ENCODE data around the gene CALN1.
"Not testable (repeated sequence)": the region's sequence is repeated elsewhere in the genome, so short reads cannot be mapped to it uniquely, and the experiment has no call there.

The CALN1 gene

GRCh38 chr7:71864130-71864529, 548.0 kb downstream of the CALN1 start:
- DNase-seq (ENCODE audit: low spot score), result no peak

GRCh38 chr7:71860572-71860971, 551.6 kb downstream of the CALN1 start:
- no peak for DNase-seq (ENCODE audit: low spot score)

- no peak for DNase-seq (ENCODE audit: low spot score)
These were observed 554.8 kb downstream of the CALN1 start for GRCh38 chr7:71857338-71857737.

GRCh38 chr7:71854546-71855397, 557.4 kb downstream of the CALN1 start:
- DNase-seq (ENCODE audit: low spot score), result no peak

- DNase-seq (ENCODE audit: low spot score), result no peak
These were observed 560.2 kb downstream of the CALN1 start for GRCh38 chr7:71851776-71852498.

GRCh38 chr7:71846160-71846559, 566.0 kb downstream of the CALN1 start:
- DNase-seq (ENCODE audit: low spot score), result no peak

GRCh38 chr7:71843676-71844075, 568.5 kb downstream of the CALN1 start:
- no peak for DNase-seq (ENCODE audit: low spot score)

GRCh38 chr7:71842786-71843185, 569.4 kb downstream of the CALN1 start:
- no peak for DNase-seq (ENCODE audit: low spot score)

- DNase-seq (ENCODE audit: low spot score), result no peak
These were observed 569.8 kb downstream of the CALN1 start for GRCh38 chr7:71842381-71842780.

- no peak for DNase-seq (ENCODE audit: low spot score)
These were observed 577.1 kb downstream of the CALN1 start for GRCh38 chr7:71835056-71835455.

- no peak for DNase-seq (ENCODE audit: low spot score)
These were observed 582.6 kb downstream of the CALN1 start for GRCh38 chr7:71829515-71829914.

- no peak for DNase-seq (ENCODE audit: low spot score)
These were observed 583.8 kb downstream of the CALN1 start for GRCh38 chr7:71828361-71828760.

- no peak for DNase-seq (ENCODE audit: low spot score)
These were observed 586.0 kb downstream of the CALN1 start for GRCh38 chr7:71826141-71826540.

- peak; percentile 31 for DNase-seq (ENCODE audit: low spot score)
These were observed 588.0 kb downstream of the CALN1 start for GRCh38 chr7:71824006-71824760.

GRCh38 chr7:71822406-71822805, 589.7 kb downstream of the CALN1 start:
- not testable (repeated sequence) for DNase-seq (ENCODE audit: low spot score)

GRCh38 chr7:71817916-71818315, 594.2 kb downstream of the CALN1 start:
- no peak for DNase-seq (ENCODE audit: low spot score)

GRCh38 chr7:71808115-71808514, 604.0 kb downstream of the CALN1 start:
- no peak for DNase-seq (ENCODE audit: low spot score)

- no peak for DNase-seq (ENCODE audit: low spot score)
These were observed 607.9 kb downstream of the CALN1 start for GRCh38 chr7:71804256-71804655.

- DNase-seq (ENCODE audit: low spot score), result no peak
These were observed 610.2 kb downstream of the CALN1 start for GRCh38 chr7:71801976-71802375.

GRCh38 chr7:71800321-71800720, 611.8 kb downstream of the CALN1 start:
- DNase-seq (ENCODE audit: low spot score), result no peak

GRCh38 chr7:71795410-71795809, 616.7 kb downstream of the CALN1 start:
- no peak for DNase-seq (ENCODE audit: low spot score)

GRCh38 chr7:71793251-71793650, 618.9 kb downstream of the CALN1 start:
- no peak for DNase-seq (ENCODE audit: low spot score)

GRCh38 chr7:71787513-71787912, 624.6 kb downstream of the CALN1 start:
- DNase-seq (ENCODE audit: low spot score), result no peak

Measured in GM03348 (cell line).